ENCODE measurements around the gene EIF4E3.

Gene EIF4E3

DNA sequence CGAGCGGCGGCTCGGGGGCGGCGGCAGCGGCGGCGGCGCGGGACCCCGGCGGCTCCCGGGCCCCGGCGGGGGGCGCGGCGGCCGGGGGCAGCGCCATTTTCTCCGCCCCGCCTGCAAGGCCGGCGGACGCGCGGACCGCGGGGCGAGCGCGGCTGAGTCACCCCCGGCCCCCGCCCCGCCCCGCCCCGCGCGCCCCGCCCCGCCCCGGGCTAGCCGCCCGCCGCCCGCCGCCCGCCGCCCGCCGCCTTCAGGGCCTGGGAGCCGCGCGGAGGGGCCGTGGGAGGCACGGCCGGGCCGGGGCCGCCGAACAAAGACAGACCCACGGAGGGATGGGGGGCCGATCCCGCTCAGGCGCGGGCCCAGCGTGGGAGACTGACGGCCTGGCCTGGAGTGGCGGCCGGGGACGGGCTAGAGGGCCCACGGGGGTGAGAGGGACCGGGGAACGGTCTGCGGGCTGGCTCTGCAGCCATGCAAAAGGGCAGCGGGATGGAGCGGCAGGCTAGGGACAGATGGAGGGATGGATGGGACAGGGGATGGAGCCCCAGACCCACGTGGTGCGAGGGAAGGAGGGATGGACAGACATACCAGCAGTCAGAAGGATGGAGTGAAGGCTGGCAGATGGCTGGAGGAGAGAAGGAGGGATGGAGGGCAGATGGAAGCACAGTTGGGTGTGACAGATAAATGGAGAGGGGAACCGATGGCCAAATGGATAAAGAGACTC is at the start of gene EIF4E3:
Gene EIF4E3 (minus strand): TSS at position 132 of the 721 bp plus-strand sequence. CDS start 35 bp downstream, at position 97.
- peak; percentile 23 for DNase-seq

DNA sequence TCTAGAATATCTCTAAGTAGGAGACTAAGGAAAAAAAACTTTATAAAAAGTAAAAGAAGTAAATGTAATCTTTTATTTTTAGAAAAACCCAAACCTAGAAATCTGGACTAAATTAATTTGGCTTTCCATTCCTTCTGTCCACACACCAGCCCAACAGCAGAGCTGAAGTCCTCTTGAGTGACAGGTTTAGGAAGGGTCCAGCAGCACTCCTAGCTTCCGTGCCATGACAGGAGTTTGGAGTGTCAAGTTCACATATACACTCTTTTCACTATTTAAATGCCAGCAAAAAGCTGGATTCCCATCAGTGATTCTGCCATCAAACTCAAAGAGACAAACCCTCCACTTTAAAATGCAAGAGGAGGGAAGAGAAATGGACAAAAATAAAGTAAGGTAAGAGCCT is 46.7 kb upstream of the EIF4E3 start:
- DNase-seq = no peak

DNA sequence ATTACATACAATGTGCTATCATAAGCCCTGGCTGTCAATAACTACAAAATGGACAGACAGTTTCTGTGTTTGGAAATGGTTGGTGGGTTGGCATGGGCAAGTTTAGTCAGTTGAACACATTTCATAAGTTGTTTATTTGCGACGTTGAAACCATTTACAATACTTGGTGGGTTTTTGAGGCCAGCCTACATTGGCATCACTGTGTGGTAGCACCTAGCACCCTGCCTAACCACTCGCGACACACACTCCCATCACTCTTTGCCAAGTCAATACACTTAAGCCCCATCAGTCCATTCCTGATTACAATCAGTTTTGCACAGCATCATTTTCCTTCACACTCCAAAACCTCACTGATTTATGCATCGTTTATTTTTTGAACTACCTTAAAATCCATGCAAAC is 45.9 kb upstream of the EIF4E3 start:
- no peak for DNase-seq

DNA sequence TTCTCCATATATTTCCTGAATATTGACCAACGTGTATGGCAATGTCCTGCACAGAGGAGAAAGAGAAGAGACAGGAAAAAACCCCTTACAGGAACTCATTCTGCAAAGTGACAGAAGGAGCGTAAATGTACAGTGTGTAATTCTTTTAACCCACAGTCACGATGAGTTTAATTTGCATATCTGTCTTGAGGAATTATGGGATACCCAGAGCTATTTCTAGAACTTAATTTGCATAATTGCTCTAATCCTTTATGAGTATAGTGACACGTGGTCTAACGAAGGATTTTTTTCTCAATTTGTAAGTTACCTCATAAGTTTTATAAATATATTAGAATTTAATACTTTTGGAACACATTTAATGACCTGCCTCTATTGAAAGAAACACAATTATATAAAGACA is 38.2 kb upstream of the EIF4E3 start:
- DNase-seq = no peak

DNA sequence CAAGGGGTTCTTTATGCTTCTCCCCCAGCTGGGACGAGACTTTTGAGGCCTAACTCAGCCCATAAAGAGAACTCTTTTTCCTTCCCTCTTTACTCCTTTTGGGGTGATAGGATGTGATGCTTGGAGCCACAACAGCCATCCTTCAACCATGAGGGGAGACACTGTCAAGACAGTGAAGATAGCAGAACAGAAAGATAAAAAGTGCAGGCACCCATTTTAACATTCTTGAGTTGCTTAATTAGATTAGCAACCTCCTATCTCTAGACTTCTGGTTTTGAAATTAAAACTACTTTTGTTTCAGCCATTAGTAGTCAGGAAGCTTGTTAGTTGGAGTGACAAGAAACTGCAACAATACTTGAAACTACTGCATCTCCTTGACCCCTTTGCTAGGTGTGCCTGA is 34.9 kb upstream of the EIF4E3 start:
- no peak for DNase-seq

DNA sequence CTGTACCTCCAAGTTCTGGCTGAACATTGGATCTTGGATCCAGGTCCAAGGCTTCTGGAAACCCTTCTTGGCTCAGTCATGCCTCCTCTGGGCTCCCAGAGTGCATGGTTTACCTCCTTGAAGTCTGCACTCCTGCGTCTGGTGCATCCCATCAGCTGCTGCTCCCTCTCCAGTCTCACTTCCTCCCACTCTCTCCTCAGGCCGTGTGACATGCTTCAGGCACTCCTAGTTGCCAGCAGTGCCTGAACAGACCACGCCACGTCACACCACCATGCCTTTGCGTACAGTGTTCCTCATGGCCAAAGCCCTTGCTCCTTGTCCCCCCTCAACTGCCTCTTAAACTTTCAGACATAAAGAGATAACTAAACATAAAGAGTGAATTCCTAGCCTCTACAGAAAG is 34.2 kb upstream of the EIF4E3 start:
- DNase-seq = no peak

DNA sequence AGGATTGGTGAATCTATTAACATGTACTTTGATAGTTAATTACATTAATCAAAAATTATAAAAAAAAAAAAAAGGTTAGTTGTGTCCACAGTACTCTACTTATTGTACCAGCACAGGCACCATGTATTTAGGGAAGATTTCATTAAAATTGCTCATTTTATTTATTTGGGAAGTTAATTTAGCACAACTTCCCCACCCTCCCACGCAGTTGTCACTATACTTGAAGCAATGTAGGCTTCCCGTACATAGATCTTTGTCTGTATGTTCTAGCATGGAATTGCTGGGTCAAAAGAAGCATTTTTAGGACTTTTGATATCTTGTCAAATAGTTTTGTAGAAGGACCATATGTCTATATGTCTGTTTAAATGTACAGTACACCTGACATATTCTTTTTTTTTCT is 32.9 kb upstream of the EIF4E3 start:
- DNase-seq = no peak

DNA sequence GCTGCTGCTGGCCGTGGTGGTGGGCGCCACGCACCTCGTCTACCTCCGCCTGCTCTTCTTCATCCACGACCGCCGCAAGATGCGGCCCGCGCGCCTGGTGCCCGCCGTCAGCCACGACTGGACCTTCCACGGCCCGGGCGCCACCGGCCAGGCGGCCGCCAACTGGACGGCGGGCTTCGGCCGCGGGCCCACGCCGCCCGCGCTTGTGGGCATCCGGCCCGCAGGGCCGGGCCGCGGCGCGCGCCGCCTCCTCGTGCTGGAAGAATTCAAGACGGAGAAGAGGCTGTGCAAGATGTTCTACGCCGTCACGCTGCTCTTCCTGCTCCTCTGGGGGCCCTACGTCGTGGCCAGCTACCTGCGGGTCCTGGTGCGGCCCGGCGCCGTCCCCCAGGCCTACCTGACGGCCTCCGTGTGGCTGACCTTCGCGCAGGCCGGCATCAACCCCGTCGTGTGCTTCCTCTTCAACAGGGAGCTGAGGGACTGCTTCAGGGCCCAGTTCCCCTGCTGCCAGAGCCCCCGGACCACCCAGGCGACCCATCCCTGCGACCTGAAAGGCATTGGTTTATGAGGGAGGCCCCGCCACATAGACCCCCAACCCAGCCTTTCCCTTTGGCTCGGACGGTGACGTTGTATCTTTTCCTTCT is 29.5 kb upstream of the EIF4E3 start:
- no peak for DNase-seq

DNA sequence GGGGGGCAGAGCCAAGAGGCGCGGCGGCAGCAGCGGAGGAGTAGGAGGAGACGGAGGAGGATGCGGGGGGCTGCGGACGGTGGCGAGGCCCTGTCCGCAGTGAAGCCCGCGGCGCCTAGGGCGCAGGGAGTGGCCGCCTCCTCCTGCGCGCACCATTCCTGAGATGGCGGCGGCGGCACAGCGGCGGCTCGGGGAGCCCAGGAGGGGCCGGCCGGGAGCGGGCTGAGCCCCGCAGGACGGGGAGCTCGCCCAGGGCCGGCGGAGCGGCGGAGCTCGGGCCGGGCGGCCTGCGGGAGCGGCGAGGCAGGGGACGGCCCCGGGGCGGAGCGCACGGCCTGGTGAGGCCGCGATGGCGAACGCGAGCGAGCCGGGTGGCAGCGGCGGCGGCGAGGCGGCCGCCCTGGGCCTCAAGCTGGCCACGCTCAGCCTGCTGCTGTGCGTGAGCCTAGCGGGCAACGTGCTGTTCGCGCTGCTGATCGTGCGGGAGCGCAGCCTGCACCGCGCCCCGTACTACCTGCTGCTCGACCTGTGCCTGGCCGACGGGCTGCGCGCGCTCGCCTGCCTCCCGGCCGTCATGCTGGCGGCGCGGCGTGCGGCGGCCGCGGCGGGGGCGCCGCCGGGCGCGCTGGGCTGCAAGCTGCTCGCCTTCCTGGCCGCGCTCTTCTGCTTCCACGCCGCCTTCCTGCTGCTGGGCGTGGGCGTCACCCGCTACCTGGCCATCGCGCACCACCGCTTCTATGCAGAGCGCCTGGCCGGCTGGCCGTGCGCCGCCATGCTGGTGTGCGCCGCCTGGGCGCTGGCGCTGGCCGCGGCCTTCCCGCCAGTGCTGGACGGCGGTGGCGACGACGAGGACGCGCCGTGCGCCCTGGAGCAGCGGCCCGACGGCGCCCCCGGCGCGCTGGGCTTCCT is 28.8 kb upstream of the EIF4E3 start, which contains the start of gene GPR27:
Gene GPR27 (plus strand): TSS at position 155 of the 909 bp plus-strand sequence. CDS start 195 bp downstream, at position 350.
- peak; percentile 29 for DNase-seq

DNA sequence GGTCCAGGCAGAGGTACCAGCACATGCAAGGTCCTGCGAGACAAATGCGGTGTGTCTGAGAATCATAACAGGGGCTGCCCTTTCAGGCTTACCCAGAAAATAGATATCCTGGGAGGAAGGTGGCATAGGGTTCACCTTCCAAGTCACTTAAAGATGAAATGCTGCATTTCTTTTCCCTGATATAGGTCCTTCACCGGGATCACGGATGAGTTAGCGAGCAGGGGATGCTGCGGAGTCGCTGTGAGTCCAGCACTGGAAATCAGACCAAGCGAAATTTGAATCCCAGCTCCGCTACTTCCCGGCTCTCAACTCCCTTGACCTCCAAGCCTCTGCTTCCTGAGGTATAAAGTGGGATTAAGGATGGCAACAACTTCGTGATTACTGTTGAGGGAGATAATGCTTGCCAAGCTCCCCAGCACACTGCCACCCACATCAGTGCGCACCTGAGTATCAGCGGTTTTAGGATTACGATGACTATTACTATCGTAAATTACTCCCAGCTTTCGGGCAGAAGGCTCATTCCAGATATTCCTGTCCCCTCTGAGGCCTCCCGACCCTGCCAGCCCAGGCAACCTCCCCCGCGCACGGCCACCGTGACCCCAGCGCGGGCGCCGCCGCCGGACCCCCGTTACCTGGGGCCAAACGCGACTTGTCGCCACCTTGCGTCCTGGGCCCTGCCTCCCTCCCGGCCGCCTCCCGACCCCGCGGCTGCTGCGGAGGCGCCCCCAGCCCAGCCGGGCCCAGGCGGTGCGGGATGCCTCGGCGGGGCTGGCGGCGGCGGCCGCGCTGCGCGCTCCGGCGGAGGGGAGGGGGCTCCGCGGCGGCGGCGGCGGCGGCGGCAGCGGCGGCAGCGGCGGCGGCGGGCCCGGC is 27.9 kb upstream of the EIF4E3 start:
- no peak for DNase-seq

DNA sequence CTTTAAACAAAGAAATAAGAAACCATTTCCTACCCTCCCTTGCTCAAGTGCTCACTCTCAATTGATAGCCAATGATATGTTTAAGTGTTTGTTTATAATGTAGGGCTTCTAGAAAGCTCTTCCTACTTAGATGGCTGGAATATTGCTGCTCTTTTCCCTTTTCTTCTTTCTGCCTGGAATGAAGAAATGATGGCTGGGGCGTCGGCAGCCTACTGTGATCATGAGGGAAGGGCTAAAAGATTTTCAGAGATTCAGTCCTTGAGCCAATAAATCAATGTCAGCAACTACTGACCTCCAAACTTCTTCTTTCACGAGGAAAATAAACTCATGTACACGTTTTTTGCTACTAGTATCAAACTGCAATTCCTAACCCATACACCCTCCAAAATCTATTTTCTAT is 26.4 kb upstream of the EIF4E3 start:
- no peak for DNase-seq

DNA sequence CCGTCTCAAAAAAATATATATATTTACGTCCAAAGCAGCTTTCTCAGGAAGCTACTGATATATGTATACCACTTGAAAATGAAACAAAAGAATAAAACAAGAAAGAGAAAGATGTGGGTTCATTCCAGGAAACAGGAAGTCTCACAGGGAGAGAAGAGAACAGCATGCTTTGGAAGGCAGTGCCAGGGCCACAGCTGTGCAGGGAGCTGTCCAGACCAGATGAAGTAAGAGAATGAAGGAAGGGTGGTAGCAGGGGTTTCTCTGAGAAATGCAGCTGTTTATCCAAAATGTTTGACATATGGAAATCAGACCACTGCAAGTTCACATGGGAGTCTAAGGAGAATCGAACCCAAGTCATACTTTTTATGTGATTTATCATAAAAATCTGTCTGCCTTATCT is 19.5 kb upstream of the EIF4E3 start:
- DNase-seq = no peak

DNA sequence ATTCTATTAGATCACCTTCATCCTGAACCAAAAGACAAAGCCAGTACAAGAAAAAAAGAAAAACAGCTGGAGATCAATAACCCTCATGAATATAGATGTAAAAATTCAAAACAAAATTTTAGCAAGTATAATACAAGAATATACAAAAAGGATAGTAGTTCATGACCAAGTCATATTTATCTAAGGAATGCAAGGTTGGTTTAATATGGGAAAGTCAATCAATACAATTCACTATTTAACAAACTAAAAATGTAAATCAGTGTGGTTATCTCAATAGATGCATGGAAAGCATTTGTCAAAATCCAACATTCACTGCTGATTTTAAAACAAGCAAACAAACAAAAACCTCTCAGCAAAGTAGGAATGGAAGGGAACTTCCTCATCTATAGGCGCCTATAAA is 17.4 kb upstream of the EIF4E3 start:
- DNase-seq = no peak

DNA sequence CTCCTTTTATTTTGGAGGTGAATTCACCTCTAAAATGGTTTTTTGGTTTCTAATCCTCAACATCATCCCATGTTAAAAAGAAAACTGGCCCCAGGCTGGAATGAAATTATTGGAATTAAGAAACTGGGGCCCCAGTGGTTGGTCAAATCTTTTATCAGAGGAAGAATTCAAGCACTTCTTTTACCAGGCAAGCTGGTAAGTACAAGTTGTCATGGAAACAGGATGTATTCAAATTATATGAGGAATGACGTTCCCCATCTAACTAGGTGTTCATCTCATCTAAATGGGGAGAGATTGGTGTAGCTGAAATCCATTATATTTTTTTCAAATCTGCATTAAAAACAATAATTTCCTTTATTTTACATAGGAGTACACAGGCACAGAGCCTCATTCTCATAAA is 9.7 kb upstream of the EIF4E3 start:
- DNase-seq = no peak

DNA sequence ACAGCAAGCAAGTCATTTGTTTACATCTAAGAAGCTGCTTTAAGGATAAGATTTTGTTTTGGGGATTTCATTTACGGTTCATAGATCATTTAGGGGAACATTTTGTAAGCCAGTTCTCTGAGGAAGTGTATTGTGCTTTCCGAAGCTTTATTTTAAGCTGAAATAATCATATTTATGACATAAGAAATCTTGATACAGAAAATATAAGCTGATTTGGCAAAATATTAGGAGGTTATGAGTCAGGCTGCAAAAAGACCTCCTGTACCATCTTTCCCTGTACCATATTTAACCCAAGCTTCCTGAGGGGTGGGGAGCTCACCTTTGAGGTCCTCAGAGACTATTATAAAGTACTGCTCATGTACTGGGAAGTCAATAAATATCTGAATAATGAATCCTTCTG is 8.1 kb upstream of the EIF4E3 start:
- no peak for DNase-seq

DNA sequence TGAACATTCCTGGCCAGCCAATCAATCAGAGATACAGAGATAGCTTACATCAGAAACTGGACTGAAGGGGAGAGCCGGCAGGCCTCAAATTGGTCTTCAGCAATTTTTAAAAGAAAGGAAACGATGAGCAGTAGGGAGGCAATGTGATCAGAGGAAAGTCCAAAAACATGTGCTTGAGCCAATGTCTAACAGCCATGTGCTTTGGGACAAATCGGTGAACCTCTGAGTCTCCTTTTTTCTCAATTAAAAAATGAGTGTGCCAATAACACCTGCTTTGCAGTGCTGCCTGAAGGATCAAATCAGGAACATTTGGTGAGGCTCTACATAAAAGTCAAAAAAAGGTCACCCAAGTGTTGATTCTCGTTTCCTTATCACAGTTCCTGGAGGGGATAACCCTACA is 7.4 kb upstream of the EIF4E3 start:
- DNase-seq = no peak

DNA sequence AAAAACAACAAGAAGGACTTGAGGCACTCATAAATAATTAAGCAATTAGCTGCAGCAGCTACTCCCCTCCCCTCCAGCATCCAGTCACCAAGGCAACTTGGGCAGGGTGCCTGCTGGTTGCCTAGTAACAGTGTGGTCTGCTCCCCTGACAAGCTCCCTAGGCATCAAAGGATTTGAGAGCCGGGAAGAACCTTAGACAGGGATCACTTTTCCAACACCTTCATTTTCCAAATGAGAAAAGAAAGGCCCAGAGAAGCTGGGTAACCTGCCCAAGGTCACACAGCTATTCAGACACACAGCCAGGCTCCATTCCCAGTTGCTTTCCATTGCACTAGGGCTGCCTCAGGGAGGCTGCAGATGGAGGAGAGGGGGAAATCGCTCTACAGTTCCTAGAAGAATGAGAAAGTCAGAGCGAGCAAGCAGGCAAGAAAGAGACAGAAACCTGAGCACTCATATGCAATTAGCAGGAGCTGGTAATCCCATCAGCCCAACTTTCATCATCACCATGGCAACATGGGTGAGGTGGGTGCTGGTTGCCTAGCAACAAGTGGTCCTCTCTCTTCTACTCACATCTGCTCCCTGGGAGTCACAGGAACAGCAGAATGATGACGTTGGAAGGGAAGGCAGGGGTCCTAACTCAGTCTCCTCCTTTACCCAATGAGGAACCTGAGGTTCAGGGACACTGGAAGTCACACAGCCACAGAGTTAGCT is 3.6 kb upstream of the EIF4E3 start:
- DNase-seq = peak; percentile 22

DNA sequence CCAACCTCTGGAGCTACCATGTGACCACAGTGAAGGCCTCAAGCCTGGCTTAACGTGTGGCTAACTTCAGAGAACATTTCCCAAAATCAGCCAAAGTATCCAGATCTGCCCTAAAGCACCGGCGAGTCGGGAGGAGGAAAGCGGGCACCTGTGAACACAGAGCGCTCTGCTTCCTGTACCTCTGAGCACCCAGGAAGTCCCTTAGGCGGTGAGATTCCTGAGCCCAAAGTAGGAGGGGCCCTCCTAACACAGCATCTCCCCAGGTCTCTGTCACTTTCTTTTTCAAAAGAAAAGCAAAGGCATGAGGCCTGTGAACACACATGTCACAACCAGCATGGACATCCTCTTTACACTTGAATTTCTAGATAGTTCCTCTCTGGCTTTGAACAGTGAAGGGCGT is 944 bp upstream of the EIF4E3 start:
- no peak for DNase-seq

DNA sequence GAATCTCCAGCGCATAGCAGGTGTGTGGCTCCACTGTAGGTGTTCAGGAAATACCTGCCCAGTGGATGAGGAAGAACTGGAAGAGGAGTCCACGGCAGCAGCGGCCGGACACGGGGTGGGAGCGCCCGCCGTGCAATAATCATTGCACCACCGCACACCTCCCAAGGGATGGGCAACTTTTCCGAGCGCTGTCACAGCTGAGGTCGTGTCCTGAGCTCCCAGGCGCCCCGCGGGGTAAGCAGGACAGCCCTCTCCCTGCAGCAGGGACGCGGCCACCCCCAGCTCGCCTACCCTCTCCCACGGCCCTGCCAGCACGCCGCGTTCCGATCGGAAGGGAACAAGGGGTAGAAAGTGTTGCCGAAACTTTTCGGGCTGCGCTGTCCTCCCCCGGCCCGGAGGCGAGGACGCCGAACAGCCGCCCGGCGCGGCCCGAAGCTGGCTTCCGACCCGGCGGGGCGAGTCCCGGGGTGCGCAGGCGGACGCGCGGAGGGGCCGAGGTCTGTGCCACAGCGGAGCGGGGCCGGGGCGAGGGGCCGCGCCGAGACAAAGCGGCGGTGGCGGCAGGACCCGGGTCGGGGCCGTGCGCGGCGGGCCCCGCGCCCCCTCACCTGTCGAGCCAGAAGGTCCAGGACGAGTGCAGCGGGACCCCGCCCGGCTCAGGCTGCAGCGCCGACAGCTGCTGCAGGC is 475 bp downstream of the EIF4E3 start:
- DNase-seq = no peak

DNA sequence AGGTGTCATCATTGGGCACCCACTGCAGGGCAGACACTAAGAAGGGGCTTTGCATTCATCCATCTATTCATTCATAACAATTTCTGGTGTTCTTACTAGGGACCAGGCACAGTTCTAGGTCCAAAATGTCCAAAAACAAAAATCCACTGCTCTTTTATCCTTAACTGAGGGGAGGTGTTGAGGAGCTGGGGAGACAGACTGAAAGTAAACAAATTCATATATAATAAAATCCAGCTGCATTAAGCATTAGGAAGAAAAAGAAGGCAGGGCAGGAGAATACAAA is 1.1 kb downstream of the EIF4E3 start:
- DNase-seq = no peak

DNA sequence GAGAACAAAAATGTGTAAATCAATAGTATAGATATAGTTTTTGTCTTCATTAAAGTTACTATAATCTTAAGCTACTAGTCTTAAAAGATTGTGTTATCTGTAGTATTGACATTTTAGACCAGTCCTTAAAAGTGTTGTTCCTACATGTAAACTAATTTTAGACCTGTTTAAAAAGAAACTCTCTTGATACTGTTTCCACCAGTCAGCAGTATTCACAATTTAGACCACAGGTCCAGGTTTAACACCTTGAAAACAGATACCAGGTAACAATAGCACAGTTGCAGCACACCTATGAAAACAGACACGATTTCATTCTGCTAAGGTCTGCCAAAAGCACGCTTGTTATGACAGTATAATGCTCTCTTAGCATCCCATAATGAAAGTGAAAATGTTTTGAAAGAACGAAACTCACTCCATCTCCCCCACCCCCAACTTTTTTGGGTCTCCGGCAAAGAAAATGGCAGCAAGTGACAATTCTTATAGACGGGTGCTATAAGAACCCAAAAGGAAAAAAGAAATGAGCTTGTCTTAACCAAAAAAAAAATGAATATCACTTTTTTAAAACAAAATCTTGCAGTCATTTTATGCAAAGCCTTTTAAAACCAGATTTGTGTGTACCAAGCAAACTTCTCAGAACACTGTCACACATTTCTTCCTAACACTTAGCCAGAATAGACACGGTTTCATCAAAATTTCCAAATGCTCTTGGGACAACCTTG is 1.6 kb downstream of the EIF4E3 start:
- DNase-seq = no peak

Measured in fibroblast of skin of right quadriceps (primary cell).